Urothelium cell line (cell line): ENCODE results near the gene EVI5.

Experiments used
- DNase-seq: peaks from one replicate; pipeline ENCODE4 v3.0.0; 2011; ENCODE audit warnings: low spot score, mixed read lengths
- FAIRE-seq: peaks from 2 replicates; lab custom pipeline; 2011; peaks lifted over from hg19 to GRCh38; lab: Jason Lieb, UNC

EVI5 gene

GRCh38 chr1:92784639-92785500, at the start of gene EVI5:
EVI5 (minus strand) TSS chr1:92785108; CDS start chr1:92736546, 48,562 bp downstream.
- peak; percentile 94 for DNase-seq
- no peak for FAIRE-seq

- DNase-seq, result no peak
- no peak for FAIRE-seq
These were observed 49.7 kb upstream of the EVI5 start for GRCh38 chr1:92834617-92835016.

DNA sequence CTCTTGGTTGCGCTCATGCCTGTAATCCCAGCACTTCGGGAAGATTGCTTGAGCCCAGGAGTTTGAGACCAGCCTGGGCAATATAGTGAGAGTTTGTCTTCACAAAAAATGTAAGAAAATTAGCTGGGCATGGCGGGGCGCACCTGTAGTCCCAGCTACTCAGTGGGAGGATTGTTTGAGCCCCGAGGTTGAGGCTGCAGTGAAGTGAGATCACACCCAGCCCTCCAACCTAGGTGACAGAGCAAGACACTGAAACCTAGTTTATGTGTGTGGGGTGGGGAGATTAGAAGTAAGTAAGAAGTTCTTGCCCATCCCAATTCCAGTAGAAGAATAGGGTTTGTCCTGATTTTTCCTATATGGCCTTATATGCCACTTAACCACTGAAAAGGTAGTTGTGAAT, 48.9 kb upstream of the EVI5 start:
- DNase-seq, result no peak
- FAIRE-seq, result no peak

- no peak for FAIRE-seq
- no peak for DNase-seq
These were observed 47.7 kb upstream of the EVI5 start for GRCh38 chr1:92832537-92833114.

DNA sequence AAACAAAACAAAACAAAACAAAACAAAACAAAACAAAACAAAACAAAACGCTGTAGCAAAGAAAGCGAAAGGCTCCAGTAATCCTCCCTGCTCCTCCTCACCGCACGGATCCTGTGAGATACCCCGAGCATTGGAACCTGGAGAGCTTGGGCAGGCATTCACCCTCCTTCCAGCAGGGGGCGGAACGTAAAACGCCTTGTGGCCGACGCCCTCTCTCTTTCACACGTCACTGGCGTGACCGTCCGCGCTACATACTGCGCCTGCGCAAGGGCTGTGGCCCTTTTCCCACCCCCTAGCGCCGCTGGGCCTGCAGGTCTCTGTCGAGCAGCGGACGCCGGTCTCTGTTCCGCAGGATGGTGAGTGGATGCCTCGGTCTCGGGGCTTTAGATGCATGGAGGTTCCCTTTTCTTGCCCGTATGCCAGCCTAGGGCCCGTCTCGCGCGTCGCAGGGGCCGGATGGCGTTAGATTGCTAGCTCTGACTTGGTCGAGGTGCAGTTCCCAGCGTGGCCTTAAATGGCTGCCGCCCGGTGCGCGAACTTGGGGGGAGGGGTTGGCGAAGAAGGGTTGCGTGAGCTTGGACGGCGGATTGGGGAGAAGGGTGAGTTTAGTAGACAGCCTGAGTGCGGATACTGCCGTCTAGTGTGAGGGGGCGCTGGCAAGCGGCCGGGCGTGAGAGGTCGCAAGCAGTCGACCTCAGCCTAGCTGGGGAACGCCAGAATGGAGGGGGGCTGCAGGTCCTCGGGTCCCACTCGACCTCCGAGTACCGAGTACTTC, 47.0 kb upstream of the EVI5 start, which contains the start of gene RPL5:
Gene RPL5 (plus strand): TSS at position 279 of the 775 bp plus-strand sequence. CDS start 75 bp downstream, at position 354.
- peak; percentile 98 for DNase-seq
- no peak for FAIRE-seq

- DNase-seq, result no peak
- no peak for FAIRE-seq
These were observed 46.5 kb upstream of the EVI5 start for GRCh38 chr1:92831368-92831761.

- DNase-seq (no peak), FAIRE-seq (no peak)
These were observed 41.9 kb upstream of the EVI5 start for GRCh38 chr1:92826792-92827191.

GRCh38 chr1:92822879-92823278, 38.0 kb upstream of the EVI5 start:
- FAIRE-seq (no peak), DNase-seq (no peak)

GRCh38 chr1:92820551-92820950, 35.6 kb upstream of the EVI5 start:
- no peak for DNase-seq

GRCh38 chr1:92820024-92820423, 35.1 kb upstream of the EVI5 start:
- FAIRE-seq, result no peak
- no peak for DNase-seq

More at GRCh38 chr1:92820551-92820950, 35.6 kb upstream of the EVI5 start:
- FAIRE-seq, result no peak

DNA sequence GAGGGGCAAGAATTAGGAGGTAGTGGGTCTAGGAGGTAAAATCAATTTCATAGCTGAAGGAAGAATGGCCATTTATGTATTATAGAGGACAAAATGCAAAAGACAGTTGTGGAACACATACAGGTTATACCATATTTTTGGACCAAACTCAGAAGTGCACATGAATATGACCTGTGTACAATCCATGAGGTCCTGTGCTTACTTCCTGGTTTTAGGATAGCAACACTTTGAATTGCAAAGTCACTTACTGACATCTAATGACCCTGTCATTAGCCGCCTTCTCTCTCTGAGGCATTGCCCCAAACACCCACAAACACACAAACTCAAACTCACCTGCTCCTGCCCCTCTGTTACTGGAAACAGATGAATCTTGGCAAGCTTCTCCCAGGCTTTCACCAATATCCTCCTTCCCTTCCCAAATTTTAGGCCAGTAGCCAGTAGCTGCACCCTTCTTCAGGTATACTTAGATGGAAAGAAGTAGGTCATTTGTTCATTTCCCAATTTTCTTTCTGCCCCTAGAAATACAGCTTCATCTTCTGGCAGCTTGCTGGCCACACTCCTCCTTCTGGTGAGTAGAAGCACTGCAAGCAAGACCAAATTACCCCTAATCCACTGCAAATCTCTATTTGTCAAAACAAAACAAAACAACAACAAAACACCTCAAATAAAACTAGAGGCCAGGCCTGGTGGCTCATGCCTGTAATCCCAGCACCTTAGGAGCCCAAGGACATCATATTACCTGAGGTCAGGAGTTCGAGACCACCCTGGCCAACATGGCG, 33.3 kb upstream of the EVI5 start:
- no peak for DNase-seq
- FAIRE-seq, result no peak

DNA sequence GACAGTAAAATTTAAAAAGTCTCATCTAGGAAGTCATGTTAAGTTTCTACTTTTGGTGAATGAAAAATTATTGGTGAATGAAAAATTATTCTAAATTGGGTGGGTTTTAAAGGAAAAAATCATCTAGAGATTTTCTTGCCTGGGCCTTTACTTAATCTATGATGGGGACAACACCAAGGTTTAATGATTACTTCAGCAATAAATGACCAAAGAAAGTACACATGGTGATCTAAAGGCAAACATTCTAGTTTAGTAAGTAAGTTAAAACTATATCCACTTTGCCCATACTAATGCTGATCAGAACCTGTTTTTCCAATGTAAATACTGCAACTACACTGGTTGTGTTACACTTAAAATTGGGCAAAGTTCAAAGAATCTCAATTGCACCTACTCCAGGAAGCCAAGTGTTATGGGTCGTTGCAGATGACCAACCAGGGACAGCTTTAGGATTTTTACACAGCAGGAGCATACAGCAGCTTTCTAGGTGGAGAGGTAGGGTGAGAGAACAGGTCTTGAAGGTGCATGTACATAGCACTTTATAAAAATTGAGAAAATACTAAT, 32.3 kb upstream of the EVI5 start:
- DNase-seq, result no peak
- no peak for FAIRE-seq

GRCh38 chr1:92816732-92817131, 31.8 kb upstream of the EVI5 start:
- DNase-seq (no peak), FAIRE-seq (no peak)

GRCh38 chr1:92808381-92808780, 23.5 kb upstream of the EVI5 start:
- no peak for FAIRE-seq
- DNase-seq, result no peak

DNA sequence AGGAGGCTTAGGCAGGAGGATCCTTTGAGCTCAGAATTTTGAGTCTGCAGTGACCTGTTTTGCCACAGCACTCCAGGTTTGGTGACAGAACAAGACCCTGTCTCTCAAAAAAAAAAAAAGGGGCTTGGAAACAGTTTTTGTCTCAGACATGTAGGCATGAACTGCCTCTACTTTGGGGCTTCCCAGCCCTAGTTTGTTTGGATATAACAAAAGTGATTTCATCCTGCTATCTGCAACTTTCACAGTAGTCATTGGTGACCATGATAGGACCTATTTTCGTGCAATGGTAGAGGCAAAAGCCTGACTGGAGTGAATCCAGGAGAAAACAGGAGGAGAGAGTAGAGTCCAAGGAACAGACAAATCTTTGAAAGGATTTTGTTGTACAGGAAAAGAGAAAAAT, 20.3 kb upstream of the EVI5 start:
- DNase-seq (no peak), FAIRE-seq (no peak)

GRCh38 chr1:92804721-92805201, 19.9 kb upstream of the EVI5 start:
- DNase-seq (peak; percentile 80), FAIRE-seq (no peak)

DNA sequence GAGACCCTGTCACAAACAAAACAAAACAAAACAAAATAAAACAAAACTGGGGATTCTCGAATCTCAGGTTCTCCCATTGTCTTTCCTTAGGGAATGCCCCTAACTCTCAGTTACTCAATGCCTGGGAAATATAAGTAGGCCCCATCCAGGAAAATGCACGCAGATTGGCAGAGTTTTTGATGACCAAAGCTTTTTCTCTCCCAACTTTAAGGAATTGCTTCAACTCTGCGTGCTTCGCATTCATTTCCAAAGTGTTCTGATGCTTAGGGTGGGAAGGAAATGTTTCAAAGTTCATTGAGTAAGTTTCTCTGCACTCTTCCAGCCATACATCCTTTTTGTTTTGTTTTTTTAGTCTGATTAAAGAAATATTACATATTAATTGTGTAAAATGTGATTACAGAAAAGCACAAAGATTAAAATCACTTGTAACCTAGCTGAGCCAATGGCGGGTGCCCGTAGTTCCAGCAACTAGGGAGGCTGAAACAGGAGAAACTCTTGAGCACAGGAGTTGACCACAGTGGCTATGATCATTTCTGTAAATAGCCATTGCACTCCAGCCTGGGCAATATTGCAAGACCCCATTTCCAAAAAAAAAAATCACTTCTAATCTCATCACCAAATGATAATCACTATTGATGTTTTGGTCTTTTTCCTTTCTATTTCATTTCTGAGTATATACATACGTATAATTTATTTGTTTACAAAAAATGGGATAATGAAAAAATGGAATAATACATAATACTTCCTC, 18.4 kb upstream of the EVI5 start:
- FAIRE-seq (no peak), DNase-seq (no peak)

GRCh38 chr1:92797961-92798360, 13.1 kb upstream of the EVI5 start:
- FAIRE-seq, result no peak

DNA sequence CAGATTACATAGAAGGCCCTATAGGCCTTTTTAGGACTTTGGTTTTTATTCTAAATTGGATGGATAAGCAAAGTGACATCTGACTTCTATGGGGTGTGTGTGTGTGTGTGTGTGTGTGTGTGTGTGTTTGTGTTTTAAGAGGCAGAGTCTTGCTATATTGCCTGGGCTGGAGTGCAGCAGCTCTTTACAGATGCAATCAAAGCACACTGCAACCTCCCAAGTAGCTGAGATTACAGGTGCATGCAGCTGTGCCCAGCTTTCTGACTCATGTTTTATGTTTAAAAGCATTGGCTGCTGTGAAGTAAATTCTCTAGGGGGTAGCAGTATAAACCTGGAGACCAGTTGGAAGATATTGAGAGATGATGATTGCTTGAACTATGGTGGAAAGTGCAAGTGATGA, 12.4 kb upstream of the EVI5 start:
- FAIRE-seq (no peak), DNase-seq (no peak)

More at GRCh38 chr1:92797961-92798360, 13.1 kb upstream of the EVI5 start:
- DNase-seq, result no peak
